Neural cell (in vitro differentiated cells): Measurements from ENCODE around the gene COL28A1. TPM values are rescaled to one million over a fixed set of nuclear protein-coding genes. Genes with fewer than 3 reads are reported as not detected.

Source experiments
- H2AFZ ChIP-seq: fragments of 200-600, 300-800 bp; sonication (generic), shearing (Covaris generic); 2 replicates; pipeline ENCODE4 v1.6.0; 2014; ENCODE audit warnings: low read depth, mild to moderate bottlenecking, antibody characterized with exemption, low read length, moderate library complexity
- H3F3A ChIP-seq: fragments of 200-600 bp; shearing (Covaris generic); 2 replicates; pipeline ENCODE4 v1.6.1; 2016; ENCODE audit warnings: mild to moderate bottlenecking, moderate library complexity, mixed read lengths, antibody characterized with exemption, low read length; ENCODE audit not compliant: insufficient read depth, poor library complexity, severe bottlenecking
- H3K27ac ChIP-seq: fragments of 200-600, 300-800 bp; sonication (generic), shearing (Covaris generic); 2 replicates; pipeline ENCODE4 v1.5.1; 2014; ENCODE audit warnings: mild to moderate bottlenecking, low read length, moderate library complexity
- H3K27me3 ChIP-seq: fragments of 300-800, 200-600 bp; sonication (generic), shearing (Covaris generic); 2 replicates; pipeline ENCODE4 v1.6.0; 2014; ENCODE audit warnings: mild to moderate bottlenecking, low read depth, low read length, moderate library complexity; ENCODE audit not compliant: insufficient read depth
- H3K36me3 ChIP-seq: fragments of 300-800, 200-600 bp; sonication (generic), shearing (Covaris generic); 2 replicates; pipeline ENCODE4 v1.5.1; 2014; ENCODE audit warnings: mild to moderate bottlenecking, antibody characterized with exemption, low read length, moderate library complexity; ENCODE audit not compliant: insufficient read depth
- H3K4me2 ChIP-seq: fragments of 300-800, 200-600 bp; sonication (generic), shearing (Covaris generic); 2 replicates; pipeline ENCODE4 v1.6.0; 2014; ENCODE audit warnings: mild to moderate bottlenecking, low read length
- H3K4me3 ChIP-seq: fragments of 300-800, 200-600 bp; sonication (generic), shearing (Covaris generic); 2 replicates; pipeline ENCODE4 v1.5.1; 2014; ENCODE audit warnings: mild to moderate bottlenecking, low read length, moderate library complexity
- H3K79me2 ChIP-seq: fragments of 200-600 bp; shearing (Covaris generic); replicated peaks from 2 replicates; pipeline ENCODE4 v1.6.0; 2014; ENCODE audit warnings: mild to moderate bottlenecking, low read length, moderate library complexity; ENCODE audit not compliant: insufficient read depth
- H3K9ac ChIP-seq: fragments of 300-800, 200-600 bp; sonication (generic), shearing (Covaris generic); 2 replicates; pipeline ENCODE4 v1.6.1; 2016; ENCODE audit warnings: mild to moderate bottlenecking, low read length, mixed read lengths
- H3K9me2 ChIP-seq: fragments of 200-600 bp; shearing (Covaris generic); 2 replicates; pipeline ENCODE4 v1.6.1; 2016; ENCODE audit warnings: mild to moderate bottlenecking, low read length, mixed read lengths; ENCODE audit not compliant: insufficient read depth
- H3K9me3 ChIP-seq: fragments of 200-600, 300-800 bp; sonication (generic), shearing (Covaris generic); 2 replicates; pipeline ENCODE4 v1.6.1; 2016; ENCODE audit warnings: mild to moderate bottlenecking, mixed run types, low read length, moderate library complexity, mixed read lengths
- H4K20me1 ChIP-seq: fragments of 200-600 bp; shearing (Covaris generic); 2 replicates; pipeline ENCODE4 v1.6.1; 2016; ENCODE audit warnings: mild to moderate bottlenecking, mixed run types; ENCODE audit not compliant: insufficient read depth
- CTCF ChIP-seq: fragments of 450-650 bp; IDR thresholded peaks from 2 replicates; pipeline ENCODE4 v1.5.1; 2014; ENCODE audit warnings: antibody characterized with exemption, mild to moderate bottlenecking, moderate library complexity; ENCODE audit not compliant: poor library complexity, severe bottlenecking
- EP300 ChIP-seq: fragments of 450-650 bp; conservative IDR thresholded peaks from 2 replicates; pipeline ENCODE4 v1.6.1; 2014; ENCODE audit warnings: antibody characterized with exemption, mild to moderate bottlenecking, moderate library complexity; ENCODE audit not compliant: poor library complexity, severe bottlenecking
- EZH2 ChIP-seq: fragments of 200-600, 300-800 bp; shearing (Covaris generic), sonication (generic); IDR thresholded peaks from 2 replicates; pipeline ENCODE4 v1.6.1; 2014; ENCODE audit warnings: antibody characterized with exemption, low read length, borderline replicate concordance, mild to moderate bottlenecking; ENCODE audit not compliant: insufficient read depth, poor library complexity, severe bottlenecking
- MXI1 ChIP-seq: fragments of 450-650 bp; conservative IDR thresholded peaks from 2 replicates; pipeline ENCODE4 v1.6.1; 2014; ENCODE audit warnings: antibody characterized with exemption, mild to moderate bottlenecking; ENCODE audit not compliant: poor library complexity, severe bottlenecking
- POLR2AphosphoS5 ChIP-seq: IDR thresholded peaks from 2 replicates; pipeline ENCODE4 v1.6.1; 2012
- RAD21 ChIP-seq: fragments of 450-650 bp; conservative IDR thresholded peaks from 2 replicates; pipeline ENCODE4 v1.6.1; 2014; ENCODE audit warnings: antibody characterized with exemption, mild to moderate bottlenecking, moderate library complexity
- REST ChIP-seq: IDR thresholded peaks from 2 replicates; pipeline ENCODE4 v1.6.1; 2012; ENCODE audit warnings: borderline replicate concordance
- SMC3 ChIP-seq: fragments of 450-650 bp; conservative IDR thresholded peaks from 2 replicates; pipeline ENCODE4 v1.6.1; 2014; ENCODE audit warnings: antibody characterized with exemption, mild to moderate bottlenecking, moderate library complexity; ENCODE audit not compliant: poor library complexity
- TAF1 ChIP-seq: IDR thresholded peaks from 2 replicates; pipeline ENCODE4 v1.6.1; 2012; ENCODE audit warnings: low read depth
- polyA plus RNA-seq: library from polyadenylated mRNA; depleted of rRNA; stranded (reverse); fragments of >200 nt; gene quantifications from 2 replicates; pipeline ENCODE4 v1.2.3, GENCODE V29; 2014

The COL28A1 gene
- polyA plus RNA-seq, 1 donor from 2014 or later = 1.0 TPM

GRCh38 chr7:7452652-7453051, 83.0 kb downstream of the COL28A1 start:
- Histone ChIP-seq H3K9me2 (no peaks in the 10 kb centered on the region), H3K36me3 (no peaks in the 10 kb centered on the region), H3K9ac (no peak overlapping the region), H2AFZ (no peak overlapping the region), H3K27me3 (no peaks in the 10 kb centered on the region), H3K9me3 (peaks cover 4% of the 10 kb centered on the region), H3K4me2 (no peak overlapping the region), H3K27ac (no peak overlapping the region), H3K79me2 (no peaks in the 10 kb centered on the region), H4K20me1 (no peaks in the 10 kb centered on the region), H3F3A (no peaks in the 10 kb centered on the region), H3K4me3 (no peak overlapping the region)
- no peak for TF ChIP-seq SMC3
- TF ChIP-seq TAF1 = no peak
- TF ChIP-seq EP300 = no peak
- TF ChIP-seq MXI1 = no peak
- no peak for TF ChIP-seq RAD21
- no peak for TF ChIP-seq POLR2AphosphoS5
- no peak for TF ChIP-seq EZH2
- no peak for TF ChIP-seq CTCF
- no peak for TF ChIP-seq REST

- H3K27me3 ChIP-seq = no peaks in the 10 kb centered on the region
- no peak overlapping the region for H3K9ac ChIP-seq
- no peak overlapping the region for H3K4me3 ChIP-seq
- H3K79me2 ChIP-seq = no peaks in the 10 kb centered on the region
- no peaks in the 10 kb centered on the region for H4K20me1 ChIP-seq
- H3K27ac ChIP-seq = no peak overlapping the region
- no peaks in the 10 kb centered on the region for H3F3A ChIP-seq
- no peak overlapping the region for H3K4me2 ChIP-seq
- no peak overlapping the region for H2AFZ ChIP-seq
- no peaks in the 10 kb centered on the region for H3K9me2 ChIP-seq
- no peaks in the 10 kb centered on the region for H3K36me3 ChIP-seq
- H3K9me3 ChIP-seq = peaks cover 5% of the 10 kb centered on the region
- no peak for TF ChIP-seq EP300
- TF ChIP-seq MXI1 = no peak
- no peak for TF ChIP-seq POLR2AphosphoS5
- TF ChIP-seq REST = no peak
- no peak for TF ChIP-seq CTCF
- TF ChIP-seq RAD21 = no peak
- TF ChIP-seq TAF1 = no peak
- TF ChIP-seq SMC3 = no peak
- no peak for TF ChIP-seq EZH2
Measured at GRCh38 chr7:7452119-7452518, 83.6 kb downstream of the COL28A1 start.
